GM12872 (cell line): ENCODE data around the gene OSBPL6.

Source experiments
- TF ChIP-seq, protein P1 (sequence below): IDR thresholded peaks from 3 replicates; pipeline ENCODE4 v1.5.1; 2011; ENCODE audit warnings: low read depth, mild to moderate bottlenecking, low read length, moderate library complexity; ENCODE audit not compliant: insufficient read depth

The OSBPL6 gene

DNA sequence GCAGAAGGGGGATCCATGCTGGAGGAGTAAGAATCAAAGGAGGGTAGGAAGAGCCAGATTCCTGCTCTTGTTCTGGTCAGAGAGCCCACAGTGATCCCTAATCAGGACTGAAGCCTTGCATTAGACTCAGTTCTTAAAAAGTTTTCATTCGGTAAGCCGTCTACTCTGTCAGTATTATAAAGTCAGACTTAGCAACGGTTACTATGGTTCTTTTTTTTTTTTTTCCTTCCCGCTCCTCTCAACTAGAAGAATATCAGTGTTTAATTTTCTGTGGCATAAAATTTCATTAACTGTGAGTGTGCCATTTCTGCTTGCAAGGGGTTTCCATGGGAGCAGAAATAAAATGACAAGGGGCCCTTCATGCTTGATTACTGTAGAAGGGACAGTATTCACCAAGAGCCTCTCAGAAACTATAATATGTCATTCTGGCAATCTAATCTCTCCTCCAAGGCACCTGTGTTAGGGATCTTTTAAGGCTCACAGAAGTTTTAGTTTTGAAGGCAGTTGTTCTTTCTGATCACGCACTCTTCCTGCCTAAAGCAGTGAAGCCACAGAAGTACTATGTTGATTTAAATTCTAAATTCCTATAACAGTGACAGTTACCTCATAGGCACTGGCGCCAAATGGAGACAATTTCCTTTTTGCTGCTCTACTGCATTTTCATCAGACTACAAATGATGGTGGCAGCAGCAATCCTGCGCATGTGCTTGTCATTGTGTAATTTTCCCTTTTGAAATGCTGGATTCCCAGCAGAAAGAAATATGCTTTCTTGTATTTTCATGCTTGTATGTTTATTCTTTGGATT, 57.0 kb downstream of the OSBPL6 start:
- TF ChIP-seq, protein P1, sequence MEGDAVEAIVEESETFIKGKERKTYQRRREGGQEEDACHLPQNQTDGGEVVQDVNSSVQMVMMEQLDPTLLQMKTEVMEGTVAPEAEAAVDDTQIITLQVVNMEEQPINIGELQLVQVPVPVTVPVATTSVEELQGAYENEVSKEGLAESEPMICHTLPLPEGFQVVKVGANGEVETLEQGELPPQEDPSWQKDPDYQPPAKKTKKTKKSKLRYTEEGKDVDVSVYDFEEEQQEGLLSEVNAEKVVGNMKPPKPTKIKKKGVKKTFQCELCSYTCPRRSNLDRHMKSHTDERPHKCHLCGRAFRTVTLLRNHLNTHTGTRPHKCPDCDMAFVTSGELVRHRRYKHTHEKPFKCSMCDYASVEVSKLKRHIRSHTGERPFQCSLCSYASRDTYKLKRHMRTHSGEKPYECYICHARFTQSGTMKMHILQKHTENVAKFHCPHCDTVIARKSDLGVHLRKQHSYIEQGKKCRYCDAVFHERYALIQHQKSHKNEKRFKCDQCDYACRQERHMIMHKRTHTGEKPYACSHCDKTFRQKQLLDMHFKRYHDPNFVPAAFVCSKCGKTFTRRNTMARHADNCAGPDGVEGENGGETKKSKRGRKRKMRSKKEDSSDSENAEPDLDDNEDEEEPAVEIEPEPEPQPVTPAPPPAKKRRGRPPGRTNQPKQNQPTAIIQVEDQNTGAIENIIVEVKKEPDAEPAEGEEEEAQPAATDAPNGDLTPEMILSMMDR, result no peak

DNA sequence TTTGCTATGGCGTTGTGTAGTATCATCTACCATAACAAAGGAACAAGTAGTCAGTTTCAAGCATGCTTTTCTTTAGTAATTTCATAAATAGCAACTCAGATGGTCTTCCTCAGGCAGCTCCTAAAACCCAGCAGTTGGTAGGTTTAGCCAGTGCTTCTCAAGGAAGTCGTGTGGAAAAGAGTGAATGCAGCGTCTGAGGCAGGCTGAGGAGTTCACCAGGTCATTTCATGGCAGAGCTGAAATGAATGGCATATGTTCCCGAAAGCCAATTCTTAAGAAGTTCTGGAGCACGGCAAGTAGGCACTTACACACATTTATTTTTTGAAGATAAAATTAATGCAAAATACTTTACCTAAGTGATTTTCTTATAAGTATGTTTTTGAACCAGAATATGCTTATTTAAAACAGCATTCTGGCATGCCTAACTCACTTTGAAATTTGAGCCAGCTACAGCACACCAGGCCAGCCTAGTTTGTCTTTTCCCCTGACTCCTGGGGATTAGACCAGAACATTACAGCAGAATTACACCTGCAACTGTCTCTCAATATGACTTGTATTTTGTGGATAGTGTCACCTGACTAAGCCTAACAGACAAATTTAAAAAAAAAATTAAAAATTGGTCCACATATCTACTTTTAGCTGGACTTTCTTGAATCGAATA, 62.2 kb downstream of the OSBPL6 start:
- TF ChIP-seq, protein P1, result no peak

DNA sequence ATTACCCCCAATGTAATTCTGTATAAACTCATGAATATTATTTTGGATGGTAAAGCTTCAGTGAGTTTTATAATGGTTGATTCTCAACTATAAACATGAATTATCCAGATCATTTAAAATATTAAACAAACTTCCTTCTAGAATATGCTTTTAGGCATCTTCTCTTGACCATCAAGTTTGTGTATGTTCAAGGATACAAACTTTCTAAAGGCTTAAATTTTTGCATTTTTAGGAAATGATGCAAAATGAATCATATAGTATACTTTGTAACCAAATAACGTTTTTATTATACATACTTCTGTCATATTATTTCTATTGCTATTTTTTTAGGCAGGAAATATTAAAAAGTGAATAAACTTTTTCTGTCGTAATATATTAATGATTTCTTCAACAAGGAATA, 62.8 kb downstream of the OSBPL6 start:
- TF ChIP-seq, protein P1, result no peak

DNA sequence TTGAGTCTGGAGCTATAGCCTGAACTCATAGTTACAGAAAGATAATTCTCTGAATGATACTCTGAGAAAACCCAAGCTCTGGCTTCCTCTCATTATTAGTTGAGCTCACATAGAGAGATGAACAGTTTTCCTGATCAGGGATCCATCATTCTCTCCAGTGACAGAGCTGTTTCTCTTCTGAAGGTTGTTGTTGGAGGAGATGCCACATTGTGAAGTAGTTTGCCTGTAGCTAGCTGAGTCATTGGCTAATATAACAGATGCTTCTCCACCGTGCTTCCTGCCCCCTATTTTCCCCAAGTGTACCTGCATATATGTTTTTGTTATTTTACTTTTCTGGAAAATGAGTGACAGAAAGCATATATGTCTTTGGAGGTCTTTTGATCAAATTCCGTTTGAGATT, 64.6 kb downstream of the OSBPL6 start:
- TF ChIP-seq, protein P1, result no peak

DNA sequence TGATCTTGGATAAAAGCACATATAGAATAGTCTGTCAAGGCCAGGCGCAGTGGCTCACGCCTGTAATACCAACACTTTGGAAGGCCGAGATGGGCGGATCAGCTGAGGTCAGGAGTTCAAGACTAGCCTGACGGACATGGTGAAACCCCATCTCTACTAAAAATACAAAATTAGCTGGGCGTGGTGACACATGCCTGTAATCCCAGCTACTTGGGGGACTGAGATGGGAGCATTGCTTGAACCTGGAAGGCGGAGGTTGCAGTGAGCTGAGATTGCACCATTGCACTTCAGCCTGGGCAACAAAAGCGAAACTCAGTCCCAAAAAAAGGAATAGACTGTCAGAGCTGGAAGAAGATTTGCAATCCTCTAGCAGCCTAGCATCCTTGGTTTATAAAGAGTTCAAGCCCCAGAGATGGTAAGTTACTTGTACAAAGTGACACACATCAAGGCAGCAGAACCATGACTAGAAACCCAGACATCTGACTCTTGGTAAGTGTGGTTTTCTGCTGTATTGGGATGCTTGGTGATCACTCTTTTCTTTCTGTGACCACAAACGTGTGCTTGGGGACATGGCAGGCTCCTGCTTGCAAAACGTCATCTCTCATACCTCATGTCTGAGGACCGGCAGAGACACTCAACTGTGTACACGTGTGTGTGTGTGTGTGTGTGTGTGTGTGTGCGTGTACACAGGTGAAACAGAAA, 69.0 kb downstream of the OSBPL6 start:
- TF ChIP-seq, protein P1, result no peak

DNA sequence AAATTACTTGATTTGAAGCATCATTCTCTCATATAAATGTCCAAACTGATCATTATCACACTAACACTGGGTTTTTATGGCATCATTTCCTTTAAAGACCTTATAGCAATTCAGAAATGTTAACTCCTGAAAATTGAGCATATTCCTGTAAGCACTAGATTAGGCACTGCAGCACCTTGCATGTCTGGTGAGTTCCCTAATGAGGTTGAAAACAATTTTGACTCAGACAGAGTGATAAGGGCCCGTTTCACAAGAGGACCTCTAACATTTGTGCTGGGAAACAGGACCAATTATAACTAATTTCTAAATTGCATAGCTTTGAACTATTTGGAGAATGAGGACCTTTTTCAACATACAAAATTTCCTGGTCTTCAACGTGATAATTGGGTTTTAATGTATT, 69.9 kb downstream of the OSBPL6 start:
- TF ChIP-seq, protein P1, result no peak

DNA sequence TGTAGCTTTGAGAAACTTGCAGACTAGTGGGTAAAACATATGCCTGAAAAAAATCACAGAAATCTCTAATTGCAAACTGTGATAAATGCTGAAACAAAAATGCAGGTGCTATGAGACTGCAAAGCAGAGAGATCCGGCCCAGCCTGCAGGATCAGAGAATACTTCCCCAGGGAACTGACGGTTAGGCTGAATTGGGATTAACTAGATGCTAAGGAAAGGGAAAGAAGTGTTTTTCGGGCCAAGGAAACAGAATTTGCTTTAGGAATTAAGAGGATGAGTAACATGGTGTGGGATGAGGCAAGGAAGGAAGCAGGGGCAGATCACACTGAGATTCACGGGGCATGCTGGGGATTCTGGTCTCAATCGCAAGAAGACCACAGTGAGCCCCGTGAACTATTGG, 71.5 kb downstream of the OSBPL6 start:
- TF ChIP-seq, protein P1, result no peak
